Left kidney (tissue), 2 donors: ENCODE results near the gene PCDH9. TPM values are rescaled to one million over a fixed set of nuclear protein-coding genes. Genes with fewer than 3 reads are reported as not detected.

Experiments
- DNase-seq: peaks from one replicate; pipeline ENCODE4 v3.0.0-alpha.2; 2013
- polyA plus RNA-seq: library from polyadenylated mRNA; unstranded; fragments of 120-200 nt; gene quantifications from one replicate; pipeline ENCODE4 v1.2.1, GENCODE V29; 2013; ENCODE audit not compliant: insufficient read length

PCDH9 gene
- polyA plus RNA-seq, 1 donor = 15.3 TPM

GRCh38 chr13:66751691-66752090 is 478.4 kb downstream of the PCDH9 start:
- no peak for DNase-seq

- DNase-seq = no peak
Observed at GRCh38 chr13:66748712-66749111, 481.4 kb downstream of the PCDH9 start.

- no peak for DNase-seq
Observed at GRCh38 chr13:66745307-66745706, 484.8 kb downstream of the PCDH9 start.

GRCh38 chr13:66723576-66723975 is 506.6 kb downstream of the PCDH9 start:
- DNase-seq = no peak

GRCh38 chr13:66716538-66716937 is 513.6 kb downstream of the PCDH9 start:
- no peak for DNase-seq

GRCh38 chr13:66714795-66715194 is 515.3 kb downstream of the PCDH9 start:
- DNase-seq = no peak

GRCh38 chr13:66704110-66704509 is 526.0 kb downstream of the PCDH9 start:
- no peak for DNase-seq

- DNase-seq = no peak
Observed at GRCh38 chr13:66703597-66703996, 526.5 kb downstream of the PCDH9 start.

- no peak for DNase-seq
Observed at GRCh38 chr13:66700117-66700601, 530.0 kb downstream of the PCDH9 start.

- DNase-seq = no peak
Observed at GRCh38 chr13:66693656-66694055, 536.5 kb downstream of the PCDH9 start.

- no peak for DNase-seq
Observed at GRCh38 chr13:66691149-66691548, 539.0 kb downstream of the PCDH9 start.

GRCh38 chr13:66689628-66690027 is 540.5 kb downstream of the PCDH9 start:
- DNase-seq = peak; percentile 40

- no peak for DNase-seq
Observed at GRCh38 chr13:66689037-66689619, 541.0 kb downstream of the PCDH9 start.

- DNase-seq = no peak
Observed at GRCh38 chr13:66681403-66681802, 548.7 kb downstream of the PCDH9 start.

GRCh38 chr13:66680031-66680430 is 550.1 kb downstream of the PCDH9 start:
- DNase-seq = no peak

- DNase-seq = no peak
Observed at GRCh38 chr13:66675620-66676019, 554.5 kb downstream of the PCDH9 start.

- DNase-seq = no peak
Observed at GRCh38 chr13:66673401-66673800, 556.7 kb downstream of the PCDH9 start.

GRCh38 chr13:66665991-66666390 is 564.1 kb downstream of the PCDH9 start:
- DNase-seq = peak; percentile 81

- DNase-seq = no peak
Observed at GRCh38 chr13:66663711-66664110, 566.4 kb downstream of the PCDH9 start.

GRCh38 chr13:66663206-66663605 is 566.9 kb downstream of the PCDH9 start:
- no peak for DNase-seq

- no peak for DNase-seq
Observed at GRCh38 chr13:66661336-66661735, 568.8 kb downstream of the PCDH9 start.

- no peak for DNase-seq
Observed at GRCh38 chr13:66660468-66660813, 569.7 kb downstream of the PCDH9 start.

GRCh38 chr13:66659701-66660467 is 570.3 kb downstream of the PCDH9 start:
- no peak for DNase-seq

GRCh38 chr13:66659286-66659685 is 570.9 kb downstream of the PCDH9 start:
- DNase-seq = no peak
